Colonic mucosa (tissue), 4 donors: ENCODE measurements around the gene PCDHB12. TPM values are rescaled to one million over a fixed set of nuclear protein-coding genes. Genes with fewer than 3 reads are reported as not detected.
"Not testable (repeated sequence)": the region's sequence is repeated elsewhere in the genome, so short reads cannot be mapped to it uniquely, and the experiment has no call there.

ENCODE experiments used
- DNase-seq: peaks from one replicate; pipeline ENCODE4 v3.0.0-alpha.2; 2020
- H3K27ac ChIP-seq: fragments of 200-600 bp; one replicate; pipeline ENCODE4 v1.8.0; 2021
- H3K27me3 ChIP-seq: fragments of 200-600 bp; one replicate; pipeline ENCODE4 v1.8.0; 2021
- H3K36me3 ChIP-seq: fragments of 200-600 bp; one replicate; pipeline ENCODE4 v1.8.0; 2021
- H3K4me1 ChIP-seq: fragments of 200-600 bp; one replicate; pipeline ENCODE4 v1.8.0; 2021; ENCODE audit warnings: mild to moderate bottlenecking
- H3K4me3 ChIP-seq: fragments of 200-600 bp; one replicate; pipeline ENCODE4 v1.8.0; 2021
- H3K9ac ChIP-seq, 2 donors: one replicate each; pipeline ENCODE4 v1.7.0; 2013; ENCODE audit warnings: control low read depth in 2 of 2, low read depth in 2 of 2, low read length in 2 of 2
- H3K9me3 ChIP-seq: fragments of 200-600 bp; one replicate; pipeline ENCODE4 v1.8.0; 2021
- CTCF ChIP-seq: fragments of 200-600 bp; IDR thresholded peaks from one replicate; pipeline ENCODE4 v1.8.0; 2022; ENCODE audit warnings: antibody characterized with exemption, mild to moderate bottlenecking
- intact Hi-C: fragments of 100-400 bp; cut with DNase I; formaldehyde crosslinking; loops from one replicate; pipeline ENCODE4 v1.14.1; 2022
- total RNA-seq, 2 donors: library from RNA; stranded (reverse); fragmentation: NEBNext Ultra II Directional in 1 of 2; extraction: Animal tissue kit (Norgen Biotek cat#: 25700) in 1 of 2; gene quantifications; one replicate each; pipeline ENCODE4 v1.2.1, GENCODE V29; 2021
- donor health status: healthy.
- donor health status: DM: no; HTN: no; CAD: no.
- donor health status: DM: no; HTN: no; CAD: no.

The PCDHB12 gene
- total RNA-seq, 2 donors from 2014 or later = 0.40 to 0.56 TPM

GRCh38 chr5:141180313-141180712, 28.2 kb upstream of the PCDHB12 start:
- no peak for DNase-seq
- Histone ChIP-seq H3K9me3 (no peaks in the 10 kb centered on the region), H3K9ac (no peak overlapping the region), H3K27me3 (no peaks in the 10 kb centered on the region), H3K36me3 (no peaks in the 10 kb centered on the region), H3K27ac (no peak overlapping the region), H3K4me3 (no peak overlapping the region), H3K4me1 (no peaks in the 10 kb centered on the region)
- intact Hi-C loops = no loop called here
- no peak for TF ChIP-seq CTCF

- intact Hi-C loops = no loop called here
- Histone ChIP-seq H3K27ac (no peak within 1 kb of the TSS), H3K9me3 (no peaks in the 10 kb centered on the region), H3K4me3 (no peak within 1 kb of the TSS), H3K27me3 (no peaks in the 10 kb centered on the region), H3K4me1 (no peaks in the 10 kb centered on the region), H3K9ac (no peak within 1 kb of the TSS), H3K36me3 (no peaks in the 10 kb centered on the region)
- no peak for TF ChIP-seq CTCF
- DNase-seq = no peak
Observed at GRCh38 chr5:141182248-141182647, 26.3 kb upstream of the PCDHB12 start, which contains the start of gene PCDHB16. Gene PCDHB16 (plus strand): TSS chr5:141182387. CDS start chr5:141182560, 173 bp downstream.

- H3K9ac ChIP-seq, H3K27me3 ChIP-seq, H3K36me3 ChIP-seq, DNase-seq, H3K4me1 ChIP-seq, H3K4me3 ChIP-seq, H3K27ac ChIP-seq, H3K9me3 ChIP-seq, intact Hi-C loops: not testable (repeated sequence)
Observed at GRCh38 chr5:141184117-141184855, 24.2 kb upstream of the PCDHB12 start.

- Histone ChIP-seq H3K27ac (no peak within 1 kb of the TSS), H3K9ac (no peak within 1 kb of the TSS), H3K4me3 (no peak within 1 kb of the TSS), H3K36me3 (no peaks in the 10 kb centered on the region), H3K9me3 (no peaks in the 10 kb centered on the region), H3K27me3 (no peaks in the 10 kb centered on the region), H3K4me1 (no peaks in the 10 kb centered on the region)
- intact Hi-C loops = no loop called here
- no peak for DNase-seq
- no peak for TF ChIP-seq CTCF
Observed at GRCh38 chr5:141186897-141187512, 21.5 kb upstream of the PCDHB12 start, which contains the start of gene PCDHB9. Gene PCDHB9 (plus strand): TSS chr5:141187161. CDS start chr5:141187319, 158 bp downstream.

- DNase-seq, intact Hi-C loops, H3K9me3 ChIP-seq, H3K4me1 ChIP-seq, H3K27me3 ChIP-seq, H3K9ac ChIP-seq, H3K27ac ChIP-seq, H3K4me3 ChIP-seq, H3K36me3 ChIP-seq: not testable (repeated sequence)
Observed at GRCh38 chr5:141188682-141189081, 19.8 kb upstream of the PCDHB12 start.

- H3K27ac ChIP-seq, H3K9me3 ChIP-seq, intact Hi-C loops, H3K36me3 ChIP-seq, H3K4me3 ChIP-seq, DNase-seq, H3K9ac ChIP-seq, H3K27me3 ChIP-seq, H3K4me1 ChIP-seq: not testable (repeated sequence)
Observed at GRCh38 chr5:141189131-141189530, 19.4 kb upstream of the PCDHB12 start.
